Measurements from ENCODE around the gene CD48. TPM values are rescaled to one million over a fixed set of nuclear protein-coding genes. Genes with fewer than 3 reads are reported as not detected.

CD48 gene
- total and polyA plus RNA-seq, 2 of the 4 experiments (the other 2 are of a cell fraction): not detected

- no peaks in the 10 kb centered on the region for H4K20me1 ChIP-seq (ENCODE audit: insufficient read depth, low read length)
- no peak overlapping the region for H4K5ac ChIP-seq (ENCODE audit: low read depth, low read length)
- no peak overlapping the region for H2BK20ac ChIP-seq (ENCODE audit: low read depth, low read length)
- H3K23ac ChIP-seq (ENCODE audit: low read depth, low read length): no peak overlapping the region
- no peak overlapping the region for H2AK9ac ChIP-seq (replicated peaks; ENCODE audit: low read depth, low read length, poor library complexity)
- no peak for ATAC-seq (ENCODE audit: low read depth)
- ChIA-PET CTCF (no interaction called here), POLR2A (ENCODE audit: unreplicated experiment) (no interaction called here)
- no peak overlapping the region for H3K27ac ChIP-seq (ENCODE audit: insufficient read depth, low read length)
- in situ Hi-C loops (cut with MboI; ENCODE audit: low sequenced_read_pairs) (no loop called here), dilution Hi-C loops (cut with HindIII; ENCODE audit: low sequenced_read_pairs, unreplicated experiment) (no loop called here), intact Hi-C loops (cut with micrococcal nuclease) (no loop called here)
- no peak overlapping the region for H4K8ac ChIP-seq (ENCODE audit: low read depth in 2 of 2, low read length in 2 of 2)
- H3K9me1 ChIP-seq (ENCODE audit: insufficient read depth, low read length): no peaks in the 10 kb centered on the region
- no peak overlapping the region for H3K56ac ChIP-seq (ENCODE audit: extremely low read depth, insufficient read depth, low read length)
- no peak overlapping the region for H3K4me3 ChIP-seq (ENCODE audit: insufficient read depth, low read depth, low read length)
- H3K27me3 ChIP-seq (ENCODE audit: control insufficient read depth, insufficient read depth, low read length): no peaks in the 10 kb centered on the region
- H3K9me3 ChIP-seq (ENCODE audit: control insufficient read depth, insufficient read depth, low read length): no peaks in the 10 kb centered on the region
- H2AK5ac ChIP-seq (ENCODE audit: low read depth, low read length): no peak overlapping the region
- no CpG with 5 or more reads among the region's 3 CpGs for WGBS, 2 experiments (ENCODE audit: extremely low coverage in 2 of 2, insufficient read length in 1 of 2)
- no peak overlapping the region for H2BK15ac ChIP-seq (ENCODE audit: low read depth, low read length)
- no peak overlapping the region for H2BK5ac ChIP-seq (ENCODE audit: low read depth, low read length, poor library complexity, severe bottlenecking)
- H3K4me1 ChIP-seq (ENCODE audit: control insufficient read depth, insufficient read depth, low read length): no peaks in the 10 kb centered on the region
- no peak for TF ChIP-seq BHLHE40 (IDR thresholded peaks at IDR 0.05; ENCODE audit: low read depth, low read length)
- TF ChIP-seq FOS (IDR thresholded peaks at IDR 0.05; ENCODE audit: low read depth, low read length): no peak
- no peak for TF ChIP-seq MAFK (IDR thresholded peaks at IDR 0.05; ENCODE audit: low read depth, low read length)
- no peak for TF ChIP-seq POLR2A (IDR thresholded peaks at IDR 0.05; ENCODE audit: low read depth, low read length)
- no peak for TF ChIP-seq NFE2L2 (IDR thresholded peaks at IDR 0.05; ENCODE audit: low read depth, low read length)
- no peak for TF ChIP-seq MXI1 (IDR thresholded peaks at IDR 0.05; ENCODE audit: borderline replicate concordance, low read depth, low read length)
- no peak for TF ChIP-seq SMC3 (IDR thresholded peaks at IDR 0.05; ENCODE audit: low read depth, low read length)
- no peak for TF ChIP-seq CHD1 (IDR thresholded peaks at IDR 0.05; ENCODE audit: low read depth, low read length)
- no peak for TF ChIP-seq RAD21 (IDR thresholded peaks at IDR 0.05; ENCODE audit: low read length)
- TF ChIP-seq, protein P1, sequence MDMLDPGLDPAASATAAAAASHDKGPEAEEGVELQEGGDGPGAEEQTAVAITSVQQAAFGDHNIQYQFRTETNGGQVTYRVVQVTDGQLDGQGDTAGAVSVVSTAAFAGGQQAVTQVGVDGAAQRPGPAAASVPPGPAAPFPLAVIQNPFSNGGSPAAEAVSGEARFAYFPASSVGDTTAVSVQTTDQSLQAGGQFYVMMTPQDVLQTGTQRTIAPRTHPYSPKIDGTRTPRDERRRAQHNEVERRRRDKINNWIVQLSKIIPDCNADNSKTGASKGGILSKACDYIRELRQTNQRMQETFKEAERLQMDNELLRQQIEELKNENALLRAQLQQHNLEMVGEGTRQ (IDR thresholded peaks at IDR 0.05; ENCODE audit: low read depth, low read length): no peak
- no peak for TF ChIP-seq RCOR1 (IDR thresholded peaks at IDR 0.05; ENCODE audit: insufficient replicate concordance, low read length)
- TF ChIP-seq MAZ (IDR thresholded peaks at IDR 0.05; ENCODE audit: borderline replicate concordance, low read depth, low read length): no peak
- no peak for TF ChIP-seq RFX5 (IDR thresholded peaks at IDR 0.05; ENCODE audit: low read depth, low read length)
- no peak for TF ChIP-seq ELK1 (IDR thresholded peaks at IDR 0.05; ENCODE audit: borderline replicate concordance, low read depth, low read length)
- TF ChIP-seq CEBPB (IDR thresholded peaks at IDR 0.05; ENCODE audit: low read depth, low read length): no peak
- no peak for TF ChIP-seq CTCF (conservative IDR thresholded peaks at IDR 0.05; ENCODE audit: low read depth, low read length)
- BruUV-seq (replicated peaks): no TSS peak
- H3K14ac ChIP-seq (replicated peaks; ENCODE audit: low read depth, low read length): no peak overlapping the region
- H3K4me2 ChIP-seq (ENCODE audit: low read depth, low read length): no peak overlapping the region
- no peak overlapping the region for H2BK120ac ChIP-seq (ENCODE audit: low read depth, low read length)
- no peaks in the 10 kb centered on the region for H3K79me1 ChIP-seq (ENCODE audit: low read depth in 1 of 2, low read length in 2 of 2)
- no peak for DNase-seq
- H3K9ac ChIP-seq (ENCODE audit: low read depth, low read length): no peak overlapping the region
- H2AFZ ChIP-seq (replicated peaks; ENCODE audit: low read length, poor library complexity): no peak overlapping the region
- no peak overlapping the region for H3K4ac ChIP-seq (ENCODE audit: low read depth, low read length)
- no peak overlapping the region for H4K91ac ChIP-seq (ENCODE audit: insufficient read depth, low read depth, low read length)
- H3K36me3 ChIP-seq (ENCODE audit: control insufficient read depth, insufficient read depth, low read length): no peaks in the 10 kb centered on the region
- H3K18ac ChIP-seq (ENCODE audit: low read depth, low read length): no peak overlapping the region
Measured at GRCh38 chr1:160720356-160721085, 8.9 kb upstream of the CD48 start.
